HCT116 (cell line): ENCODE data around the gene AATF. TPM values are rescaled to one million over a fixed set of nuclear protein-coding genes. Genes with fewer than 3 reads are reported as not detected.

Experiments used
- ATAC-seq: fragments of 200-7000 bp; cut with Tn5 transposase; 2 replicates; pipeline ENCODE4 v1.9.1; 2020; ENCODE audit warnings: mild to moderate bottlenecking, moderate library complexity
- BruUV-seq: library from RNA; stranded (reverse); fragments of 400-500 nt; replicated peaks from 2 replicates; lab custom pipeline; 2021; lab: Mats Ljungman, UMichigan
- CTCF ChIA-PET: fragments of 300-600 bp; sonication (Branson Sonifier 250); formaldehyde crosslinking; loops from one replicate; lab custom pipeline; 2021; ENCODE audit warnings: antibody characterized with exemption; lab: Charles Lee
- POLR2A ChIA-PET: fragments of 300-600, 350-600 bp; sonication (Branson Sonifier 250); formaldehyde crosslinking; loops from one replicate; lab custom pipeline; 2021; ENCODE audit warnings: antibody characterized with exemption; lab: Charles Lee
- RAD21 ChIA-PET, 2 experiments: fragments of 300-600 bp; sonication (Branson Sonifier 250); formaldehyde crosslinking; loops; one replicate each; lab custom pipeline; 2023; ENCODE audit warnings: low total read pairs in 2 of 2; ENCODE audit not compliant: uncharacterized antibody in 2 of 2, unreplicated experiment in 2 of 2, low non-redundant PET in 1 of 2; lab: Charles Lee
- DNase-seq: peaks from one replicate; pipeline ENCODE4 v3.0.0-alpha.2; 2010; ENCODE audit warnings: low read depth, low spot score
- H2AFZ ChIP-seq: fragments of 200-600 bp; shearing (Covaris generic), sonication (generic); 2 replicates; pipeline ENCODE4 v1.6.1; 2017; ENCODE audit warnings: low read depth, mixed run types, mixed read lengths, antibody characterized with exemption, low read length; ENCODE audit not compliant: poor library complexity, severe bottlenecking
- H3K27ac ChIP-seq: 2 replicates; pipeline ENCODE4 v1.5.1; 2012; ENCODE audit warnings: low read depth, low read length
- H3K27me3 ChIP-seq: fragments of 200-600 bp; sonication (generic); 2 replicates; pipeline ENCODE4 v1.6.1; 2016; ENCODE audit warnings: mixed run types, low read length, mixed read lengths; ENCODE audit not compliant: insufficient read depth
- H3K36me3 ChIP-seq, 2 experiments: fragments of 200-500 bp in 1 of 2; fragments of 200-600 bp in 1 of 2; sonication (Bioruptor generic) in 1 of 2; sonication (generic) in 1 of 2; 2 replicates each; pipeline versions ENCODE4 v1.5.1 to v1.6.1; 2014 to 2016; ENCODE audit warnings: low read length in 2 of 2, inconsistent platforms in 1 of 2, mixed read lengths in 1 of 2, mixed run types in 1 of 2; ENCODE audit not compliant: insufficient read depth in 2 of 2, control insufficient read depth in 1 of 2
- H3K4me1 ChIP-seq, 2 experiments: fragments of 200-600 bp in 1 of 2; sonication (generic) in 1 of 2; 2 replicates each; pipeline versions ENCODE4 v1.5.1 to v1.6.1; 2012 to 2017; ENCODE audit warnings: low read length in 2 of 2, inconsistent platforms in 1 of 2, mild to moderate bottlenecking in 1 of 2, mixed read lengths in 1 of 2, mixed run types in 1 of 2, moderate library complexity in 1 of 2; ENCODE audit not compliant: insufficient read depth in 2 of 2, control insufficient read depth in 1 of 2
- H3K4me2 ChIP-seq: fragments of 200-600 bp; sonication (generic); 2 replicates; pipeline ENCODE4 v1.6.1; 2017; ENCODE audit warnings: mixed run types, low read length, mixed read lengths
- H3K4me3 ChIP-seq, 2 experiments: fragments of 200-600 bp in 1 of 2; sonication (generic) in 1 of 2; replicated peaks in 1 of 2; 2 replicates each; pipeline ENCODE4 v1.5.1; 2011 to 2016; ENCODE audit warnings: low read length in 2 of 2, control low read depth in 1 of 2, low read depth in 1 of 2, mild to moderate bottlenecking in 1 of 2, mixed read lengths in 1 of 2, mixed run types in 1 of 2
- H3K79me2 ChIP-seq: fragments of 200-600 bp; sonication (generic); 2 replicates; pipeline ENCODE4 v1.6.1; 2017; ENCODE audit warnings: mild to moderate bottlenecking, mixed run types, low read length, moderate library complexity, mixed read lengths; ENCODE audit not compliant: insufficient read depth
- H3K9ac ChIP-seq: fragments of 200-600 bp; sonication (generic); 2 replicates; pipeline ENCODE4 v1.6.1; 2016; ENCODE audit warnings: low read length, mixed read lengths
- H3K9me2 ChIP-seq: fragments of 200-600 bp; sonication (generic), shearing (Covaris generic); 2 replicates; pipeline ENCODE4 v1.6.1; 2017; ENCODE audit warnings: mixed run types, mild to moderate bottlenecking, moderate library complexity; ENCODE audit not compliant: insufficient read depth
- H3K9me3 ChIP-seq, 2 experiments: fragments of 200-500 bp in 1 of 2; fragments of 200-600 bp in 1 of 2; sonication (Bioruptor generic) in 1 of 2; sonication (generic) in 1 of 2; 2 replicates each; pipeline ENCODE4 v1.6.1; 2014 to 2017; ENCODE audit warnings: low read length in 2 of 2, mixed read lengths in 2 of 2, inconsistent platforms in 1 of 2, low read depth in 1 of 2, mild to moderate bottlenecking in 1 of 2, mixed run types in 1 of 2, moderate library complexity in 1 of 2; ENCODE audit not compliant: control insufficient read depth in 1 of 2, insufficient read depth in 1 of 2
- H4K20me1 ChIP-seq: fragments of 200-600 bp; sonication (generic), shearing (Covaris generic); 2 replicates; pipeline ENCODE4 v1.6.1; 2017; ENCODE audit warnings: mixed run types, mild to moderate bottlenecking, moderate library complexity; ENCODE audit not compliant: insufficient read depth
- ATF3 ChIP-seq: IDR thresholded peaks from 2 replicates; pipeline ENCODE4 v1.6.1; 2012
- CBX3 ChIP-seq: IDR thresholded peaks from 2 replicates; pipeline ENCODE4 v1.6.1; 2012; ENCODE audit warnings: low read depth
- CEBPB ChIP-seq: IDR thresholded peaks from 2 replicates; pipeline ENCODE4 v1.6.1; 2012; ENCODE audit warnings: low read depth
- EGR1 ChIP-seq: IDR thresholded peaks from 2 replicates; pipeline ENCODE4 v1.6.1; 2012; ENCODE audit warnings: low read depth
- ELF1 ChIP-seq: IDR thresholded peaks from 2 replicates; pipeline ENCODE4 v1.6.1; 2012; ENCODE audit warnings: low read depth, borderline replicate concordance
- FOSL1 ChIP-seq: IDR thresholded peaks from 2 replicates; pipeline ENCODE4 v1.6.1; 2012; ENCODE audit warnings: low read depth
- JUND ChIP-seq: IDR thresholded peaks from 2 replicates; pipeline ENCODE4 v1.6.1; 2012
- POLR2AphosphoS5 ChIP-seq: IDR thresholded peaks from 2 replicates; pipeline ENCODE4 v1.6.1; 2011; ENCODE audit warnings: mild to moderate bottlenecking, low read depth, low read length, moderate library complexity
- RAD21 ChIP-seq: IDR thresholded peaks from 2 replicates; pipeline ENCODE4 v1.6.1; 2012; ENCODE audit warnings: low read depth, mild to moderate bottlenecking
- REST ChIP-seq: IDR thresholded peaks from 2 replicates; pipeline ENCODE4 v1.6.1; 2012; ENCODE audit warnings: low read depth
- SIN3A ChIP-seq: IDR thresholded peaks from 2 replicates; pipeline ENCODE4 v1.6.1; 2012; ENCODE audit warnings: low read depth
- SP1 ChIP-seq: IDR thresholded peaks from 2 replicates; pipeline ENCODE4 v1.6.1; 2012; ENCODE audit warnings: low read depth
- YY1 ChIP-seq: IDR thresholded peaks from 2 replicates; pipeline ENCODE4 v1.6.1; 2011; ENCODE audit warnings: low read length, low read depth, moderate library complexity, mild to moderate bottlenecking; ENCODE audit not compliant: insufficient replicate concordance; ENCODE audit errors: extremely low read depth
- ZFX ChIP-seq: fragments of 450-650 bp; IDR thresholded peaks from 2 replicates; pipeline ENCODE4 v1.6.1; 2017
- intact Hi-C: fragments of 100-400 bp; cut with micrococcal nuclease; formaldehyde crosslinking; loops from 2 replicates; pipeline ENCODE4 v1.10.0; 2022
- total RNA-seq: library from RNA; stranded (reverse); gene quantifications from one replicate; pipeline ENCODE4 v1.2.1, GENCODE V29; 2021; ENCODE audit not compliant: unreplicated experiment

AATF gene
- total RNA-seq, 1 experiment from 2014 or later = 105 TPM

GRCh38 chr17:36928471-36929345 lies 20.0 kb upstream of the AATF start (continued):
- TF ChIP-seq REST = no peak
- no peak for TF ChIP-seq FOSL1
- TF ChIP-seq ZFX = no peak

GRCh38 chr17:36929851-36930582 lies 18.7 kb upstream of the AATF start:
- no peak overlapping the region for H3K4me2 ChIP-seq
- TF ChIP-seq FOSL1 (no peak), SIN3A (no peak), CBX3 (no peak), RAD21 (no peak), SP1 (no peak), YY1 (no peak), JUND (no peak), POLR2AphosphoS5 (no peak), ATF3 (no peak), CEBPB (no peak), EGR1 (no peak), ELF1 (no peak)
- no peaks in the 10 kb centered on the region for H3K79me2 ChIP-seq
- no peaks in the 10 kb centered on the region for H3K9me3 ChIP-seq
- no peak overlapping the region for H3K9ac ChIP-seq
- ATAC-seq (no peak), DNase-seq (no peak)
- H3K36me3 ChIP-seq = no peaks in the 10 kb centered on the region
- ChIA-PET RAD21 (no interaction called here), POLR2A (no interaction called here), CTCF (no interaction called here)
- H3K4me3 ChIP-seq = no peak overlapping the region
- no TSS peak for BruUV-seq
- H3K27me3 ChIP-seq = no peaks in the 10 kb centered on the region
- no peaks in the 10 kb centered on the region for H3K4me1 ChIP-seq
- H3K9me2 ChIP-seq = no peaks in the 10 kb centered on the region
- intact Hi-C loops = no loop called here
- no peaks in the 10 kb centered on the region for H4K20me1 ChIP-seq
- H2AFZ ChIP-seq = no peak overlapping the region
- no peak overlapping the region for H3K27ac ChIP-seq
